Activated CD8-positive, alpha-beta memory T cell treated with anti-CD3 and anti-CD28 coated beads for 4 hours (primary cell): Measurements from ENCODE around the gene RUFY3.
"Not testable (repeated sequence)": the region's sequence is repeated elsewhere in the genome, so short reads cannot be mapped to it uniquely, and the experiment has no call there.

Source experiments
- DNase-seq, 2 donors: peaks; one replicate each; pipeline ENCODE4 v3.0.0-alpha.2; 2020; ENCODE audit warnings: low read depth in 2 of 2

RUFY3 gene

DNA sequence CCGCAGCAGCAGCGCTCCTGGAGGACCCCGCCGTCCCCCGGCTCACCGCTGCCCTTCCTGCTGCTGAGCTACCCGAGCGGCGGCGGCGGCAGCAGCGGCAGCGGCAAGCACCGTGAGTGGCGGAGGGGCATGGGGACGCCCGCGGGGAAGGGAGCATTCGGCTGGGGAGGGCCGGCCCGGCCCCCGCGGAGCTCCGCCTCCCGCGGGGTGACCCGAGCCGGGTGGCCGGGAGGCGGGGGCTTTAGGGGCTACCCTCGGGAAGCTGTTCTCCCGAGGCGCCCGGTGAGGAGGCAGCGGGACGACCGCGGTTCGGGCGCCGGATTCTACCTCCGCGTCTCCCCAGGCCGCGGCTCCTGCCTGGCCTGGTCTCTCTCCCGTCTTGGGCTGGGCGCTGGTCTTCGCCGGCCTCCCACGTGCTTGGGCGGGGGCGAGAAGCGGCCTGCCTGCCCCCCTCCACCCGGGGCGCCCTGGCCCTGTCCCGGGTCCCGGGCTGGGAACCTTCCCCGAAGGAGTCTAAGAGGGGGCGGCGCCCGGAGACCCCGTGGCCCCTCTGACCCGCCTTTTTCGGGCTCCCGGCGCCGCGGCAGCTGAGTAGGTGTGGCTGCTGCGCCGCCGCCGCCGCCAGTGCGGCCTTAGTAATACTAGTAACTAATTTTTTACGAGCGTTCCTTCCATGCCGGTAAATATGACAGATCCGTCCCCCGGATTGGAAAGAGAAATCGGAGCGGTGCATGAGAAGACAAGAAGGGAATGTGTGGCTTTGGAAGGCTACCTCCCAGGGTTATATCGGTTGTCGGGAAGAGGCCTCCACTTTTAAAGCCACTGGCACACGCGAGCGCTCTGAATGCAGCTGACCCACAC, 16.4 kb upstream of the RUFY3 start:
- DNase-seq: peak; percentile 43 to 50

DNA sequence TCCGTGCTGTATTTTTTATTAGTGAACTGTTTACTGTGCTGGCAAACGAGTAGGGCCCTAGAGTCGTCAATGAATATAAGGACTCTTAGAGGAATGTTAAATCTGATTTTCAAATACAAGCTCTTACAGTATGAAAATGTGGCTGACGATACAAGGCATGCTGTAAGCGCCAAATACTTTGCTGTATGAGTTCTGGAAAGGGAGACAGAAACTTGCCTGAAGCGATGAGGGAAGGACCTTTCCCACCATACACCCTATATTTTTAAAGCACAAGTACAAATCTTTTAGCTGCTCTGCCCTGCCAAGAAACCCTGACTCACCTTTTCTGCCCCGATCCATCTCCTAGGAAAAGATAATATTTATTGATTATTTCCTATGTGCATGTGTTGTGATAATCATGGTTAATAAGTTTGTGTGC, 15.7 kb upstream of the RUFY3 start:
- DNase-seq: no peak

GRCh38 chr4:70706516-70706915, 15.2 kb upstream of the RUFY3 start:
- DNase-seq: no peak

- no peak for DNase-seq
These were observed 12.1 kb upstream of the RUFY3 start for GRCh38 chr4:70709611-70710205.

DNA sequence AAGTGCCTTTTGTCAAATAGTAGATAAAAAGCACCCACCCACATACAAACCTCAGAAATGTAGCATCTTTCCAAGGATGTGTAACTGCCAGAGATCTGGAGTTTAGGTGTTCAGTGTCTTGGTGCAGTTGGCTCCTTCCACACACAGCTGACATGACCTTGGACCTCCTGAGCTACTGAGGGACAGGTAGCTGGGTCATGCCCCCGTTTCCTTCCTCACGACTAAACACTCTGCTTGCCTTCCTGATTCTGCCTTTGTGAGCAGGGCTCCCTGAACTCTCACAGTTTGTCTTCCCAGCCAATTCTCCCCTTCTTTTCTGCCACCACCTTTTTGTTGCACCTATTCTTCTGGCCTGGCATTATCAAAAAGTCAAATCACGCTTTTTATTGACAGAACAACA, 10.2 kb upstream of the RUFY3 start:
- no peak for DNase-seq

DNA sequence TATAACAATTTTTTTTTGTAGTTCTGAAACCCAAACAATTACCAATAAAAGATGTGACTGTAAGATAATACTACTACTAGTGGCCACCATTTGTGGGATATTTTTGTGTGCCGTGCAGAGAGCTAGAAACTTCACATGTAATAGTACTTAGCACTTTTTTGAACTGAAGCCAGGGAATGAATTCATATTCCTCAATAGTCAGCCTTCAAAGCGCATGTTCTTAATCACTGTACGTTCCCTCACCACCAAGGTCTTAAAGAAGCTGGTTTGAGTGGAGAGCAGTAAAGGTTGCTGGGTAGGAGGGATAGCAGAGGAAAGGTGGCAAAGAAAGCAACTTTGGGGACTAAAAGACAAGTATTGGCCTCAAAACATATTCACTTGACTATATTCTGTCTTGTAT, 9.6 kb upstream of the RUFY3 start:
- DNase-seq: no peak

GRCh38 chr4:70712604-70713452, 8.9 kb upstream of the RUFY3 start:
- no peak for DNase-seq

DNA sequence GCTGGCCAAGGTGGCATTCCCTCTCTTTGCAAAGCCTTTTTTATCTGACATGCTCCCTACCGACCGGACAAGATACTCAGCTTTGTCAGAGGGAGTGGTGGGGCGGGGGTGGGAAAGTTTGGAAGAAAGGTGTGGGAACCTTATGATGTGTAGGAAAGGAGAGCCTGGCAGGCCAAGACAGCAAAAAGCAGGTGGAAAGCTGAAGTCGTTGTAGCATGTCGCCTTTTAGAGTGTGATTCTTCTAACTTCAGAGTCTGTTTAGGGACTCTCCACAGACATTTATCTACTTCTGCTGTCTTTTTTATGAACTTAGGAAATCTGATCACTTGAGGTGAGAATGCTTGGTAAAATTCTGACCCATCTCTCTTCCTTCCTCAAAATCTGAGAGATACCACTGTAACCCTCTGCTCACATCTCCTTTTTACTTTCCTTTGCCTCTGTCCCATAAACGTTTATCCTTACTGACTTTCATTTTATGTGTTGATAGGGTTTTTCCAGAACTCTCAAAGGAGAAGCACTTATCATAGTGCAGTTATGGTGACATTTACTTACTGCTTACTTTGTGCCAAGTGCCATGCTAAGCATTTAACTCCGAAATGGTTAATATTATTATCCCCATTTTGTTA, 8.2 kb upstream of the RUFY3 start:
- DNase-seq: no peak

- no peak for DNase-seq
These were observed 7.5 kb upstream of the RUFY3 start for GRCh38 chr4:70714079-70714887.

- DNase-seq: no peak
These were observed 6.7 kb upstream of the RUFY3 start for GRCh38 chr4:70715097-70715496.

DNA sequence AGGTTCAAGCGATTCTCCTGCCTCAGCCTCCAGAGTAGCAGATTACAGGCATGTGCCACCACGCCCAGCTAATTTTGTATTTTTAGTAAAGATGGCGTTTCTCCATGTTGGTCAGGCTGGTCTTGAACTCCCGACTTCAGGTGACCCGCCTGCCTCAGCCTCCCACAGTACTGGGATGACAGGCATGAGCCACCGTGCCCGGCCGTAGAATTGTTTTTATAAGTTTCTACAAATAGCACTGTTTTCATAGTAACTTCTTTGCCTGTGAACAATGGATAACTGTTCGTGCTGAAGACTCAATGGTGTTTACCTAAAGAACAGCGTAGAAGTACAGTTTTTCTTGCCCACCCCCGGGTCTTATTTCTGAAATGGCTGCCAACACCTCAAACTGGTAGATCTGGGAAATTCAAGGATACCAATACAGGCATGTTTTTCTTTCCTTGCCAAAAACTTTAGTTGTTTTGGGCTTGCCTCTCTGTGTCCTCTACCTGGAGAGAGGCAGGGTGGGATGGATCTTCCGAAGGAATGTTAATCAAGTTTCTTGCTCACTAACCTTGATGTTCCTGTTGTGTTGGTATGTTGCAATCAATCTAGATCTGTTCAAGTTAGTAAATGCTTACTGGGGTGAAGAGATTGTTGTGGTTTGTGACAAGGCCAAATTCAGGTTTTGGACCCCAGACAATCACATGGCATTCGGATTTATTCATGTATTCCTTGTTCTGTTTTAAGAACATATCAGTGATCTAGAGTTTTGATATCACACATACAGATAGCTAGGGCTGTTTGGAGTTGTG, 2.8 kb upstream of the RUFY3 start:
- no peak for DNase-seq

GRCh38 chr4:70722199-70722791, 531 bp downstream of the RUFY3 start:
- no peak for DNase-seq

- DNase-seq: no peak
These were observed 2.7 kb downstream of the RUFY3 start for GRCh38 chr4:70724463-70724862.

- DNase-seq: no peak
These were observed 3.9 kb downstream of the RUFY3 start for GRCh38 chr4:70725633-70726032.

DNA sequence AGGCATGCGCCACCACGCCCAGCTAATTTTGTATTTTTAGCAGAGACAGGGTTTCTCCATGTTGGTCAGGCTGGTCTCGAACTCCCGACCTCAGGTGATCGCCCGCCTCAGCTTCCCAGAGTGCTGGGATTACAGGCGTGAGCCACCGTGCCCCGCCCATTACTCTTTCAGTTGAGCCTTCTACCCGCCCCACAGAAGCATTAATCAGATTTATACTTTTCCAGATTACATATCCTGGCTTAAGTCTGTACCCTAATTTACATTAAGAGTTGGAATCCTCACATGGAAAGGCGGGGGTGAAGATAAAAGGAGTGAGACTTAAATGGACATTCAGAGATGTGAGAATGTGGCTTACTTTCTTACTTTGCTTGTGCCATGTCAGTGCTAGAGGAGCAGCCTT, 4.8 kb downstream of the RUFY3 start:
- DNase-seq: not testable (repeated sequence)

GRCh38 chr4:70728091-70728490, 6.3 kb downstream of the RUFY3 start:
- DNase-seq: no peak

- not testable (repeated sequence) for DNase-seq
These were observed 11.1 kb downstream of the RUFY3 start for GRCh38 chr4:70732878-70733277.

DNA sequence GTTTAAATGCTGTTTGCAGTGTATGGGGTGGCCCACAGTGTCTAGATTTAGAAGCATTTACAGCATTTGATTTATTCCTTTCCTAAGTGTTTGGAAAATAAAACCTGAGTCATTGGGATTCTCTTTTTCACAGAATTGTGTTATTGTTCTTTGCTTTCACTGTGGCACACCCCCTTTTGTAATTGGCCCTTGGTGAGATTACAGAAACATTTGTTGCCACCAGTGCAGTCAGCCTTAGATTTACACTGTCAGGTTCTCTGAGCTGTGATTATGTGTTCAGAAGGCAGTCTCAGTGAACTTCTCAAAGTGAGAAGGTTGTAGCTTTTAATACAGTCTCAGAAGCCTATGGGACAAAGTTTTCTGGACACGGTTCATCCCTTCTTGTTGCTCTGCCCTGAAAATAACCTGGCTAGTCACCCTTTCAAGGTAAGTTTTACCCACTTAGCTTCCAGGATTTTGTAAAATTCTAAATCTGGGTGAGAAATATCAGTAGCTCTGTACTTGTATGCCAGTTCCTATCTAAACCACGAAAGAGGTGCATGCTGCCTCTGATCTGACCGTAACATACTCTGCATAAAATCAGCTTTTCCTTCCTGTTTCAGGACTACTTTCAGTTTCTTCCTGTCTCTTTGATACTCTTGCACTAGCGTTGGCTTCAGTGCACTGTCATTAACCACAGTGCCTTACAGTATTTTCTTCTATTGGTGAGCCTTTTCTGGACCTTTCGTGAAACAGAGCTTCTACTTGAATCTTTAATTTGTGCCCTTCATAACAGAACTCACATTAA, 12.6 kb downstream of the RUFY3 start:
- DNase-seq: no peak

DNA sequence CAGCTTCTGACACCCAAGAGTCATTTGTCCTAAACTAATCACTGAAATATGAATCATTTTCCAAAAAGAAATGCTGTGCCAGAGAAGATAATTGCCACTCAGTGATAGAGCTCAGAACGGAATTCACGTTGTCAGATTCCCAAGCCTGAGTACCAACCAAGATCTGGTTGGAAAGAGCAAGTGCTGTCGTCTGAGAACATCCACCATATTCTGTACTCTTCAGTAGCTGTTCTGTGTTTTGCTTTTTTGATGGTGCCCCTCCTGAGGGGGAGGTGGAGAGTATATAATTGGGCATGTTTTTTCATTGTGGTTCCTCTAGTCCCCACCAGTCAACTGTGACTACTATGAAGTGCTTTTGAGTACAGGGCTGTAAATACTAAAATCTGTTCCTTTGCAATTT, 13.2 kb downstream of the RUFY3 start:
- no peak for DNase-seq
